Testis (tissue), 3 donors: ENCODE results near the gene GPR155. TPM values are rescaled to one million over a fixed set of nuclear protein-coding genes. Genes with fewer than 3 reads are reported as not detected.
A peak's percentile ranks its signal among the peaks of the same experiment; 100 is the strongest.

Source experiments
- DNase-seq: peaks from one replicate; pipeline ENCODE4 v3.0.0-alpha.2; 2019
- H3K27ac ChIP-seq, 2 donors: fragments of 200-600 bp; sonication (generic); one replicate each; pipeline ENCODE4 v1.5.1; 2019
- H3K27me3 ChIP-seq: fragments of 200-600 bp; sonication (generic); one replicate; pipeline ENCODE4 v1.5.1; 2019
- H3K36me3 ChIP-seq: fragments of 200-600 bp; sonication (generic); one replicate; pipeline ENCODE4 v1.5.1; 2017; ENCODE audit warnings: low read depth; ENCODE audit errors: missing control alignments
- H3K4me1 ChIP-seq: fragments of 200-600 bp; sonication (generic); one replicate; pipeline ENCODE4 v1.5.1; 2019
- H3K4me3 ChIP-seq, 2 donors: fragments of 200-600 bp; sonication (generic); one replicate each; pipeline ENCODE4 v1.5.1; 2017 to 2019
- H3K9me3 ChIP-seq: fragments of 200-600 bp; sonication (generic); one replicate; pipeline ENCODE4 v1.5.1; 2017
- CTCF ChIP-seq, 3 experiments: fragments of 450-650 bp in 2 of 3; fragments of 200-600 bp in 1 of 3; sonication (generic) in 1 of 3; IDR thresholded peaks; one replicate each; pipeline ENCODE4 v1.5.1; 2016 to 2019; ENCODE audit warnings: antibody characterized with exemption in 3 of 3, mild to moderate bottlenecking in 2 of 3, moderate library complexity in 1 of 3
- POLR2A ChIP-seq: fragments of 450-650 bp; IDR thresholded peaks from one replicate; pipeline ENCODE4 v1.6.1; 2017; ENCODE audit warnings: antibody characterized with exemption, mild to moderate bottlenecking, moderate library complexity
- WGBS, 2 donors: methylation state at CpG; one replicate each; pipeline ENCODE4 v1.1.5; 2018; 5-methylcytosine and 5-hydroxymethylcytosine counted together
- intact Hi-C: fragments of 100-400 bp; cut with DNase I; formaldehyde crosslinking; loops from one replicate; pipeline ENCODE4 v1.15.1; 2023; ENCODE audit warnings: low total_unique reads
- polyA plus RNA-seq: library from polyadenylated mRNA; stranded (reverse); fragments of 350-450 nt; fragmentation: Illumina TruSeq; extraction: RNeasy Lipid Tissue Mini Kit (QIAGEN cat#74804); gene quantifications from one replicate; pipeline ENCODE4 v1.2.3, GENCODE V29; 2014; ENCODE audit warnings: low read depth, low replicate concordance; ENCODE audit not compliant: insufficient read depth
- total RNA-seq, 2 donors: library from RNA; depleted of rRNA; stranded (reverse); fragments of >200 nt; gene quantifications; one replicate each; pipeline ENCODE4 v1.2.3, GENCODE V29; 2016

GPR155 gene
- total and polyA plus RNA-seq, 3 donors from 2014 or later, result 2.5 to 4.0 (median 3.6) TPM

- intact Hi-C loops, result no loop called here
- no peaks in the 10 kb centered on the region for H3K4me1 ChIP-seq
- TF ChIP-seq POLR2A, result no peak
- no peak for TF ChIP-seq CTCF (IDR thresholded peaks at IDR 0.05)
- no peaks in the 10 kb centered on the region for H3K9me3 ChIP-seq
- no peaks in the 10 kb centered on the region for H3K27me3 ChIP-seq
- H3K36me3 ChIP-seq, result no peaks in the 10 kb centered on the region
- H3K27ac ChIP-seq, result no peak overlapping the region
- no peak for DNase-seq
- H3K4me3 ChIP-seq, result no peak overlapping the region
These were observed 83.2 kb downstream of the GPR155 start for GRCh38 chr2:174403628-174404027.

DNA sequence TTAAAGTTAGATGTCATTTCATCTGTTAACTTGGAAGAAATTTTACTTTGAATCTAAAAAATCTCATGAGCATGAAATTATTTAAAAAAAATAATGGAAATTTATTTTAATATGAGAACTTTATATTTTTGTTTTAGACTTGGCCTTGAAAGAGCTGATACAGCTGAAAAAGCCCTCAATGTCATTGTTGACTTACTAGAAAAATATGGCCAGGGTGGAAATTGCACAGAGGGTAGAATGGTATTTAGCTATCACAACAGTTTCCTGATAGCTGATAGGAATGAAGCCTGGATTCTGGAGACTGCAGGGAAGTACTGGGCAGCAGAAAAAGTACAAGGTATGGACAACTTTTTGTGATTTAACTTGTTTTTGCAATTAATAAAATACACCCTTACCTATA is 86.0 kb downstream of the GPR155 start:
- no peak for DNase-seq
- Histone ChIP-seq H3K36me3 (no peaks in the 10 kb centered on the region), H3K9me3 (no peaks in the 10 kb centered on the region), H3K27me3 (no peaks in the 10 kb centered on the region), H3K4me3 (no peak overlapping the region), H3K27ac (no peak overlapping the region), H3K4me1 (peaks cover 5% of the 10 kb centered on the region)
- no peak for TF ChIP-seq POLR2A
- no peak for TF ChIP-seq CTCF (IDR thresholded peaks at IDR 0.05)
- intact Hi-C loops, result no loop called here

DNA sequence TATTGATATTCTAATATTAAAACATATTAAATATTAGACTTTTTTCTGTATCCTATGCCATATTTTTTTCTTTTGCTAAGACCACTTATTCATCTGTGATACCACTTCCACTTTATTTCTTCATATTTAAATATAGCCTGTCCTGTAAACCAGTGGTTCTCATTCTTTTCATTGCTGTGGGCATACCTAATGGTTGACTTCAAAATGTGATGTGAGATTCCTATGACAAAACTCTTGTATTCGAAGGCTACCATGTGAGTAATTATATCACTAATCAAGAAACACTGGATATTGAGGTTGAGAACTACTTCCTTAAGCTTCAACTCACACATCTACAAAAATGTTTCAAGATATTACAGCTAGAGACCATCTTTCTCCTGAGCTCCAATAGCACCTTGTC is 87.7 kb downstream of the GPR155 start:
- Histone ChIP-seq H3K4me3 (no peak overlapping the region), H3K27ac (no peak overlapping the region), H3K36me3 (no peaks in the 10 kb centered on the region), H3K4me1 (peaks cover 11% of the 10 kb centered on the region), H3K9me3 (no peaks in the 10 kb centered on the region), H3K27me3 (no peaks in the 10 kb centered on the region)
- TF ChIP-seq CTCF (IDR thresholded peaks at IDR 0.05) (no peak), POLR2A (no peak)
- DNase-seq, result no peak
- intact Hi-C loops, result no loop called here
- WGBS, 2 donors, result 88 to 93% methylated on average over 1 of the region's 1 CpG

- no peaks in the 10 kb centered on the region for H3K9me3 ChIP-seq
- WGBS, 2 donors, result 83% methylated on average over 3 of the region's 3 CpGs
- H3K4me3 ChIP-seq, result no peak overlapping the region
- no peaks in the 10 kb centered on the region for H3K36me3 ChIP-seq
- peaks cover 11% of the 10 kb centered on the region for H3K4me1 ChIP-seq
- DNase-seq, result no peak
- TF ChIP-seq POLR2A (no peak), CTCF (IDR thresholded peaks at IDR 0.05) (no peak)
- intact Hi-C loops, result no loop called here
- H3K27me3 ChIP-seq, result no peaks in the 10 kb centered on the region
- no peak overlapping the region for H3K27ac ChIP-seq
These were observed 89.1 kb downstream of the GPR155 start for GRCh38 chr2:174397773-174398172.

- intact Hi-C loops, result no loop called here
- TF ChIP-seq CTCF (IDR thresholded peaks at IDR 0.05) (no peak), POLR2A (no peak)
These were observed 90.7 kb downstream of the GPR155 start for GRCh38 chr2:174395969-174396630.

More at GRCh38 chr2:174395969-174396630, 90.7 kb downstream of the GPR155 start:
- Histone ChIP-seq H3K4me3 (peak overlapping the region; percentile 88 to 94), H3K4me1 (peaks cover 11% of the 10 kb centered on the region), H3K36me3 (no peaks in the 10 kb centered on the region), H3K27ac (peak overlapping the region; percentile 90 to 95), H3K9me3 (no peaks in the 10 kb centered on the region), H3K27me3 (no peaks in the 10 kb centered on the region)
- no peak for DNase-seq
- 11 to 13% methylated on average over 27 of the region's 27 CpGs for WGBS, 2 donors
